AG04449 (cell line): ENCODE results near the gene CST4.

Experiments
- CTCF ChIA-PET: fragments of 350-600 bp; formaldehyde crosslinking; extraction: SDS; loops from one replicate; lab custom pipeline; 2021; ENCODE audit warnings: antibody characterized with exemption; lab: Yijun Ruan, JAX
- POLR2A ChIA-PET: fragments of 400-600, 350-600 bp; formaldehyde crosslinking; extraction: SDS; loops from one replicate; lab custom pipeline; 2020; ENCODE audit warnings: antibody characterized with exemption, inconsistent platforms; lab: Yijun Ruan, JAX
- DNase-seq: peaks from one replicate; pipeline ENCODE4 v3.0.0-alpha.2; 2010; ENCODE audit warnings: low read depth, low spot score
- H3K4me3 ChIP-seq: 2 replicates; pipeline ENCODE4 v1.5.1; 2011; ENCODE audit warnings: low read depth, mild to moderate bottlenecking, control low read depth, low read length
- TF ChIP-seq, protein P1 (sequence below): IDR thresholded peaks from one replicate; pipeline ENCODE4 v1.5.1; 2011; ENCODE audit warnings: mild to moderate bottlenecking, moderate library complexity, low read length, control low read depth, inconsistent platforms; ENCODE audit not compliant: insufficient read depth; ENCODE audit errors: missing control alignments

Gene CST4

DNA sequence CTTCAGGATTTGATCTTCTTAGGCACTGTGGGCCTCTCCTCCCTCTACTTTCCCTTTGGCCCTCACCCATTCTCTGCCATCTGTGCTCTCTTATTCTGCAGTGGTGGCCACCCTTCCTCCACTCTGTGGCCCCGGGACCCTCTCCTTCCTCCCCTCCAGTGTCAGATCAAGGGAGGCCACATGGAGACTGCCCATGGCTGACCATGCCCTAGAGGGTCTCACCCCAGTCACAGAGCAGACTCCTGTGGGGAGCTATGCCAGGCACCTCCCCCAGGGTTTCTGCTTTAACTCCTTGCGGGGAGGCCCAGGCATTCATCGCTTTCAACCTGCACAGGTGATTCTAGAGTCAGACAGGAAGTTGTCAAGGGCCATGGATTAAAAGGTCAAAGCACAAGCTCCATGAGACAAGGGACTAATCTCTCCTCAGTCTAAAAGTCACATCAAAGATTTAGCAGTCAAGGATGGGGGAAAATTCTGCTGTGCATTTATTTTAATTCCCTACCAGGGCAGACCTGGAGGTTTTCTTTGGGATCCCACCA is 35.4 kb downstream of the CST4 start:
- TF ChIP-seq, protein P1, sequence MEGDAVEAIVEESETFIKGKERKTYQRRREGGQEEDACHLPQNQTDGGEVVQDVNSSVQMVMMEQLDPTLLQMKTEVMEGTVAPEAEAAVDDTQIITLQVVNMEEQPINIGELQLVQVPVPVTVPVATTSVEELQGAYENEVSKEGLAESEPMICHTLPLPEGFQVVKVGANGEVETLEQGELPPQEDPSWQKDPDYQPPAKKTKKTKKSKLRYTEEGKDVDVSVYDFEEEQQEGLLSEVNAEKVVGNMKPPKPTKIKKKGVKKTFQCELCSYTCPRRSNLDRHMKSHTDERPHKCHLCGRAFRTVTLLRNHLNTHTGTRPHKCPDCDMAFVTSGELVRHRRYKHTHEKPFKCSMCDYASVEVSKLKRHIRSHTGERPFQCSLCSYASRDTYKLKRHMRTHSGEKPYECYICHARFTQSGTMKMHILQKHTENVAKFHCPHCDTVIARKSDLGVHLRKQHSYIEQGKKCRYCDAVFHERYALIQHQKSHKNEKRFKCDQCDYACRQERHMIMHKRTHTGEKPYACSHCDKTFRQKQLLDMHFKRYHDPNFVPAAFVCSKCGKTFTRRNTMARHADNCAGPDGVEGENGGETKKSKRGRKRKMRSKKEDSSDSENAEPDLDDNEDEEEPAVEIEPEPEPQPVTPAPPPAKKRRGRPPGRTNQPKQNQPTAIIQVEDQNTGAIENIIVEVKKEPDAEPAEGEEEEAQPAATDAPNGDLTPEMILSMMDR = no peak
- H3K4me3 ChIP-seq = no peak overlapping the region
- no peak for DNase-seq
- ChIA-PET POLR2A (no interaction called here), CTCF (interaction anchor here (2.0 kb wide), 1 partner anchor 15 kb away, joined by 5 read pairs; no protein-coding TSS in a partner anchor)

DNA sequence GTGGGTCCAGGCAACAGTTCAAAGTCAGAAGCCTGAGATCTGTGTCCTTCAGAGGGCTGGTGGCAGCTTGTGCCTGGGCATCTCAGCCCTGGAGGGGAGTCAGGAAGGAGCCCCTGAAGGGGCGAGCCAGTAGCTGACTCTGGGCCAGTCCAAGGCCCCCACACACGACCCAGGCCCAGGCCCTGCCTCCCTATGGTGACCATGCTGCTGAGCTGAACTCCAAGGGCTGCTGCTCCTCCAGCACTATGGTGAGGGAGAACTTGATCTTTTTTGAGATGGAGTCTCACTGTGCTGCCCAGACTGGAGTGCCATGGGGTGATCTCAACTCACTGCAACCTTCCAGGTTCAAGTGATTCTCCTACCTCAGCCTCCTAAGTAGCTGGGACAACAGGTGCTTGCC is 35.9 kb downstream of the CST4 start:
- TF ChIP-seq, protein P1 = no peak

DNA sequence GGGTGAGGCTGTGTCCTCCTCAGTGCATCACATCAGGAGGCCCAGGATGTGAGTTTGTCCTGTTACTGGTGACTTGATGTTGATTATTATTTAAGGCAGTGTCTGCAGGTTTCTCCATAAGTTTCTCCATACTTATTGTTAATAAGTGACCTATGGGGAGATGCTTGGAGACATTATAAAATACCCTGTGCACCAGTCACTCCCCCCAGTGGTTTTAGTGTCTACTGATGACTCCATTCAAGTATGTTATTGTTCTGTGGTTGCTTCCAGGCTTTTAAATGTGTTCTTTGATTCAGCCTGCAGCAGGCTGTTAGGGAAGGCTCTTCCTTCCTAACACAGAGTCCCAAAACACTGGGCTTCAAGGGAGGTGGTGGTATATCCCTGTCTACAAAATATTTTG is 36.5 kb downstream of the CST4 start:
- H3K4me3 ChIP-seq = no peak overlapping the region
- TF ChIP-seq, protein P1 = no peak
- CTCF ChIA-PET = interaction anchor here (2.0 kb wide), 1 partner anchor 16 kb away, joined by 5 read pairs; no protein-coding TSS in a partner anchor
- POLR2A ChIA-PET = no interaction called here
- DNase-seq = no peak

More for the DNA sequence above, 35.9 kb downstream of the CST4 start:
- ChIA-PET POLR2A (no interaction called here), CTCF (interaction anchor here (2.0 kb wide), 1 partner anchor 16 kb away, joined by 5 read pairs; no protein-coding TSS in a partner anchor)
- no peak overlapping the region for H3K4me3 ChIP-seq
- no peak for DNase-seq

DNA sequence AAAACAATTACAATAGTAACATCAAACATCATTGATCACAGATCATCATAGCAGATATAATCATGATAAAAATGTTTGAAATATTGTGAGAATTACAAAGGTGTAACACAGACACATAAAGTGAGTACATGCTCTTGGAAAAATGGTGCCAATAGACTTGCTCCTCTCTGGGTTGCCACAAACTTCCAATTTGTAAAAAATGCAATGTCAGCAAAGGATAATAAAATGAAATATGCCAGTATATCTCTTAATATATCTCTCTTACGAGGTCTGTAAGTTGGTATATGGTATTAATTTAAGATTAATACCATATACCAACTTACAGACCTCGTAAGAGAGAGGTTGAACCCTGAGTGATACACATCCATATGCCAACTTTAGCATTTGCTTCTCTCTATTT is 37.7 kb downstream of the CST4 start:
- CTCF ChIA-PET = no interaction called here
- no peak for DNase-seq
- TF ChIP-seq, protein P1 = no peak
- no peak overlapping the region for H3K4me3 ChIP-seq
- POLR2A ChIA-PET = no interaction called here

DNA sequence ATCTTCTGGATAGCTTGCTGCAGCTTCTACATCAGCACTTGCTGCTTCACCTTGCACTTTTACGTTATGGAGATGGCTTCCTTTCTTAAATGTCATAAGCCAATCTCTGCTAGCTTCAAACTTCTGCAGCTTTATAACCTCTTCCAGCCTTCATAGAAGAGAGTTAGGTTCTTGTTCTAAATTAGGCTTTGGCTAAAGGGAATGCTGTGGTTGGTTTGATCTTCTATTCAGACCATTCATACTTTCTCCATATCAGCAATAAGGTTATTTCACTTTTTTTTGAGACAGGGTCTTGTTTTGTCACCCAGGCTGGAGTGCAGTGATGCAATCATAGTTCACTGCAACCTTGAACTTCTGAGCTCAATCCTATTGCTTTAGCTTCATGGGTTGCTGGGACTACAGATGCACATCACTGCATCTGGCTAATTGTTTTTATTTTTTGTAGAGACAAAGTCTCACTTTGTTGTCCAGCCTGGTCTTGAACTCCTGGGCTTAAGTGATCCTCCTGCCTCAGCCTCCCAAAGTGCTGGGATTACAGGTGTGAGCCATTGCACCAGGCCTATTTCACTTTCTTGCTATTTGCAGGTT is 38.9 kb downstream of the CST4 start:
- TF ChIP-seq, protein P1 = no peak
- ChIA-PET CTCF (no interaction called here), POLR2A (no interaction called here)
- DNase-seq = no peak
- H3K4me3 ChIP-seq = no peak overlapping the region

DNA sequence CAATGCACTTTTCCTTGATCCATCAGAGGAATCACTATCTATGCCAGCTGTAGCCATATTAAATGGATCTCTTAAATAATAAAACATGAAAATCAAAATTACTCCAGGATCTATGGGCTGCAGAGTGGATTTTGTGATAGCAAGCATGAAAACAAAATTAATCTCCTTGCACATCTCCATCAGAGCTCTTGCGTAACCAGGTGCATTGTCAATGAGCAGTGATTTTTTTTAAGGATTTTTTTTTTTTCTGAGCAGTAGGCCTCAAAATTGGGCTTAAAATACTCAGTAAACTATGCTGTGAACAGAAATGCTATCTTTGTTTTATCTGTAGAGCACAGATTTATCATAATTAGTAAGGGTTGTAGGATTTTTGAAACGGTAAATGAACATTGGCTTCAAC is 39.6 kb downstream of the CST4 start:
- ChIA-PET CTCF (no interaction called here), POLR2A (no interaction called here)
- TF ChIP-seq, protein P1 = no peak
- DNase-seq = no peak
- H3K4me3 ChIP-seq = no peak overlapping the region
